ENCODE measurements around the gene CCDC12.
A peak's percentile ranks its signal among the peaks of the same experiment; 100 is the strongest.

CCDC12 gene

DNA sequence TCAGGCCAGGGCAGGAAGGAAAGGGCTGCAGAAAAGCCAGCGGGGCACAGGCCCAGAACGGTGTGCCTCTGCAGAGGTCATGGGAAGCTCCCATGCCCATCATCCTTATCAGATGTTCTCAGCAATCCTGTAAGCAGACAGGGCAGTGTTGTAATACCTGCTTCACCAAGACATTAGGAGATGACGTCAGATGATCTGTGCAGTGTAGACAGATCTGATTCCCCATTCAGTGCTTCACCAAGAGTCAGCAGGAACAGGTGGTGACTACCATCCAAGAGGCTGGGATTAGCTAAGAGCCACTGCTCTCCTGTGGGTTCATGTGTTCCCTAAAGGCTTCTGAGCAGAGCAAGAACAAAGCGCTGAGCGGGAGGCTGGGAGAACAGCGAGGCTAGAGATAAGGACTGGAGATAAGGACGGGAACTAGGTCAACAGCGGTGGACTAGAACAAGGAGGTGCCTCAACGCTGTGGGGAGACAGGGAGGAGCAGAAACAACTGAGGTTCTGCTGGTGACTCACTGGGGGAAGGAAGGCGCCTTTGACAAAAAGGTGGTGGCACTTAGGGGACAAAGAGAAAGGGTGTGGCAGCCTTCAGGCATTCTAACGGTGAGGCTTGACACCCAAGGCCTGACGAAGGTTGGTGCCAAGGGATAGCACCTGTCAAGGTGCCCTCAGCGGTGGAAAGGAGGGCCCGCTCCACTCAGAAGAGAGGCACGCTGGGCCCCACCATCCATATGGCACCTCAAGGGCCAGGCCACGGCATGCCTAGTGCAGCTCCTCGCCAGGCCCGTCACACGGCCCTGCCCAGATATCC lies 28.4 kb downstream of the CCDC12 start:
- Histone ChIP-seq H3K27ac (peak overlapping the region; percentile 3 to 28), H3K4me3 (no peak overlapping the region)
- DNase-seq (ENCODE audit: low spot score) = no peak
- TF ChIP-seq, protein P1, sequence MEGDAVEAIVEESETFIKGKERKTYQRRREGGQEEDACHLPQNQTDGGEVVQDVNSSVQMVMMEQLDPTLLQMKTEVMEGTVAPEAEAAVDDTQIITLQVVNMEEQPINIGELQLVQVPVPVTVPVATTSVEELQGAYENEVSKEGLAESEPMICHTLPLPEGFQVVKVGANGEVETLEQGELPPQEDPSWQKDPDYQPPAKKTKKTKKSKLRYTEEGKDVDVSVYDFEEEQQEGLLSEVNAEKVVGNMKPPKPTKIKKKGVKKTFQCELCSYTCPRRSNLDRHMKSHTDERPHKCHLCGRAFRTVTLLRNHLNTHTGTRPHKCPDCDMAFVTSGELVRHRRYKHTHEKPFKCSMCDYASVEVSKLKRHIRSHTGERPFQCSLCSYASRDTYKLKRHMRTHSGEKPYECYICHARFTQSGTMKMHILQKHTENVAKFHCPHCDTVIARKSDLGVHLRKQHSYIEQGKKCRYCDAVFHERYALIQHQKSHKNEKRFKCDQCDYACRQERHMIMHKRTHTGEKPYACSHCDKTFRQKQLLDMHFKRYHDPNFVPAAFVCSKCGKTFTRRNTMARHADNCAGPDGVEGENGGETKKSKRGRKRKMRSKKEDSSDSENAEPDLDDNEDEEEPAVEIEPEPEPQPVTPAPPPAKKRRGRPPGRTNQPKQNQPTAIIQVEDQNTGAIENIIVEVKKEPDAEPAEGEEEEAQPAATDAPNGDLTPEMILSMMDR (IDR thresholded peaks at IDR 0.05) = no peak

DNA sequence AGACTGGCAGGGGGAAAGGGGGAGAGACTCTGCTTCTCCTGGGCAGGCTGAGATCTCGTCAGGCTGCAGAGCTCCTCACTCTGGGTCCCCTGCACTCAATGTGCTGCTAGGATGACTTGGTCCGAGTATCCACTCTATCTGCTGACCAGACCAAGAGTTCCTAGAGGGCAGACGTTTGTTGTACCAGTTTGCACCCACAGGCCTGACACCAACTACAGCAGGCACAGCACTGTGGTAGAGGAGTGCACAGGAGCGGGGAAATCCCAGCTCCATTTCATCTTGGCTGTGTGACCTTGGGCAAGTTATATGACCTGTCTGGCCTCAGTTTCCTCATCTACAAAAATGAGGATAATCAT lies 29.0 kb downstream of the CCDC12 start:
- Histone ChIP-seq H3K4me3 (no peak overlapping the region), H3K27ac (peak overlapping the region; percentile 0 to 28)
- no peak for DNase-seq (ENCODE audit: low spot score)
- TF ChIP-seq, protein P1 (IDR thresholded peaks at IDR 0.05) = no peak

DNA sequence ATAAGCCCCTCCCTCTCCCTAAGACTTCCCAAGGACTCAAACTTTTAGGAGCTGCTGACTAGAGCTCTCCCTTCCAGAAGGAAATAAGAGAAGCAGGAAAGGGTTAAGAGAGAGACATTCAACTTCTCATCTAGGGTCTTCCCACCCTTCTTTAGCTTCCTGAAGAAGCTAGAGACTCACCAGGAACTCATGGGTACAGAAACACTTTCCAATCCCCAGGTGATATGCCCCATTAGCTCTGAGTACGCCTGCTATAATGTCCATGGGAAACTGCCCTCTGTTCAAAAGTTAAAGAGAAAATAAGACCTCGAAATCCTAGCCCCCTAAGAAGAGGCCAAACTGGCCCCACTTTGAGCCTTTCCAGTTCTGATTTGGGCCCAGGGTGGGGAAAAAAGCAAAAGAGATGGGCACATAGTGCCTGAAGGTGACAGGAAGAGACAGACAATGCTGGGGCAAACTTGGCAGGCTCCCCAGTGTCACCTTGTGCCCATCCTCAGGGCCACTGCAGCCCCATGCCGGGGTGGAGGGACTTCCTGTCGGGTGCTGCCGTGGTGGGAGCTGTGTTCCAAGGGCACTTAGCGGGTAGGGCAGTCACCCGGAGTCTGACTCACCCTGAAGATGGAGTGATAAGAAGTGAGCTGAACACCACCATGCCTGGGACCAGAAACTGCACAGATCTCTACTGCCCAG lies 29.5 kb downstream of the CCDC12 start:
- TF ChIP-seq, protein P1 (IDR thresholded peaks at IDR 0.05) = no peak
- DNase-seq (ENCODE audit: low spot score) = no peak
- peak overlapping the region; percentile 28 to 33 for H3K27ac ChIP-seq
- H3K4me3 ChIP-seq = no peak overlapping the region

DNA sequence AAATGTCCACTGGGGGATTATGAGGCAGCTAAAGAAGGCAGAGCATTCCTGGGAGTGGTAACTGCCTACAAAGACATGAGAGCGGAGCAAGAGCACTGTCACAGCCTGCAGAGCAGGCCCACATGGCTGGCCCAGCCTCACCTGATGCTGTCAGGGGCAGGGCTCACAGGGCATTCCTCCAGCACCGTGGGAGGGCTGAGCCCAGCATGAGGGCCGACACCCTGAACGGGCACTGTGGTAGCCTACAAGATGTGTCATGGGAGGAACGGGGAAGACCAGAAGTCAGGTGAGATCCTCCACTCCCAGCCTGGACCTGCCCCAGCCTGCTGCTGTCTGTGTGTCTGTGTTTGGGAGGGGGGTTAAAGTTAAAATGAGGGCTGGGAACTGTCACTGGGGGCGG lies 30.1 kb downstream of the CCDC12 start:
- TF ChIP-seq, protein P1 (IDR thresholded peaks at IDR 0.05) = no peak
- Histone ChIP-seq H3K4me3 (no peak overlapping the region), H3K27ac (no peak overlapping the region)
- no peak for DNase-seq (ENCODE audit: low spot score)

DNA sequence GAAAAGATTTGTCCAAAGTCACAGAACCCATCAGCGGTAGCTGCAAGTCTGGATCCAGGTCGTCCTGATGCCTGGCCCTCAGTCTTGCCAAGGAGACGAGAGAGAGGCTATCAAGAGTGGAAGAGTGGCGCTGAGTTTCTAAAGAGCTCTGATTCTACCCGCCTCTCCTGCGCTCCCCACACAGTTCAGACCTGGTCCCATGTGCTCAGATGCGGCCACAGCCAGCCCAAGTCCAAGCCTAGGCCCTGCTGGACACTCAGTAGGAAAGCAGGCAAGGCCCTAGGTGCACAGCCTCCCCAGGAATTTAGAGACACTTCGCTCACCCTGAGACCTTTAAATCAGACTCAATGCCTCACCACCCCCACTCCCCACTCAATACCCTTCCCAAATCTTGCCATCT lies 32.4 kb downstream of the CCDC12 start:
- TF ChIP-seq, protein P1 (IDR thresholded peaks at IDR 0.05) = no peak
- peak overlapping the region in 1 of 2 donors; percentile 25 for H3K27ac ChIP-seq

DNA sequence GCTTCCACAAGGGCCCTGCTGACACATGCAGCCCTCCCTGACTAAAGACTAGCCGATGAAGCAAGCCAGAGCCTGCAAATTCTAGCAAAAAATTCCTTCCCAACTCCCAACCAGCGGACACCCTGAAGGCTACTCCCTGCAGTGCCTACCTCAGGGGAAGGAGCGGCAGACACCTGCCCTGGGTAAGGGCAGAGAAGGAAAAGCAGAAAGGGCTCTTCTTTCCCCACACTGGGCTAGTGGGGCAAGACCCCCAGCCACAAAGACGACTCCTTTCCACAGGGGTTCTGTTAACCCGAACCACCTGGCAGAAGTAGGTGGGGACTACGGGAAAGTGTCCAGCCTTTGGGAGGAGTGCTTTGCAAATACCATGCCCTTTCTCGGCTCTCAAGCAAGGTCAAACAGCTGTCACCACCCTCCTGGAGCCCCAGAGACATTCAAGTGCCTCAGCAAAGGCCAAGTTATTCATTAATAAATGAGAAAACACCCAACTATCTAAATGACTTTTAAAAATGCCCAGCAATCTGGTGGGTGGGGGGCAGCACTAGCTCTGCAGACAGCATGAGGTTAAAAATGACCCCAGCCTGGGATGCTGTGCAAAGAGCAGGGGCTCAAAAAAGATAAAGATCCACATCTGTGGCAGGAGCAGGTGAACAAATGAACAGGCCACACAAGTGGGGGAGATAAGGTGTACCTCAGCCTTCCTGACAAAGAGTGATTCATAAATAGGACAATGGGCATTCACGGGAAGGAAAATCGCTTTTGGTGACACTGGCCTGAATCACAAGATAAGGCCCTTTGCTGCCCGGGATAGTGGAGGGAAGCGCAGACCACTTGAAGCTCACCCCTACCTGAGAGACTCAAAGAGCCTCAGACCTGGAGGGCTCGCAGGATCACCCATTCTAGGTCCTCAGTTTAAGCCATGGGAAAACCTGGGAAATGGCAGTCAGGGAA lies 33.0 kb downstream of the CCDC12 start:
- H3K27ac ChIP-seq = no peak overlapping the region
- H3K4me3 ChIP-seq = no peak overlapping the region
- no peak for DNase-seq (ENCODE audit: low spot score)
- TF ChIP-seq, protein P1 (IDR thresholded peaks at IDR 0.05) = no peak

More for the DNA sequence above, 32.4 kb downstream of the CCDC12 start:
- no peak for DNase-seq (ENCODE audit: low spot score)
- no peak overlapping the region for H3K4me3 ChIP-seq

Data from coronary artery (tissue), 2 donors.